GM12875 (cell line): Measurements from ENCODE around the gene FEZF2.

Experiments used
- H3K4me3 ChIP-seq: one replicate; pipeline ENCODE4 v1.5.1; 2011; ENCODE audit warnings: low read depth, low read length, control low read depth
- CTCF ChIP-seq: IDR thresholded peaks from 2 replicates; pipeline ENCODE4 v1.5.1; 2011; ENCODE audit warnings: low read depth, mild to moderate bottlenecking, control low read depth, inconsistent platforms, low read length, moderate library complexity, borderline replicate concordance; ENCODE audit not compliant: insufficient read depth

The FEZF2 gene

GRCh38 chr3:62378921-62379320 lies 5.6 kb upstream of the FEZF2 start:
- no peak overlapping the region for H3K4me3 ChIP-seq

GRCh38 chr3:62378311-62378789 lies 5.0 kb upstream of the FEZF2 start:
- H3K4me3 ChIP-seq = no peak overlapping the region
- TF ChIP-seq CTCF = no peak

More at GRCh38 chr3:62378921-62379320, 5.6 kb upstream of the FEZF2 start:
- no peak for TF ChIP-seq CTCF

GRCh38 chr3:62376906-62377877 lies 3.8 kb upstream of the FEZF2 start:
- TF ChIP-seq CTCF = no peak
- H3K4me3 ChIP-seq = no peak overlapping the region

GRCh38 chr3:62376454-62376720 lies 3.0 kb upstream of the FEZF2 start:
- H3K4me3 ChIP-seq = no peak overlapping the region
- no peak for TF ChIP-seq CTCF

- H3K4me3 ChIP-seq = no peak overlapping the region
- TF ChIP-seq CTCF = no peak
Observed at GRCh38 chr3:62375655-62376453, 2.5 kb upstream of the FEZF2 start.

GRCh38 chr3:62374341-62375218 lies 1.2 kb upstream of the FEZF2 start:
- no peak for TF ChIP-seq CTCF

More at GRCh38 chr3:62374341-62375218, 1.2 kb upstream of the FEZF2 start:
- no peak overlapping the region for H3K4me3 ChIP-seq
